ENCODE measurements around the gene DDX1.

Gene DDX1

GRCh38 chr2:15639323-15640251 lies 47.9 kb downstream of the DDX1 start:
- Histone ChIP-seq H3K9me3 (ENCODE audit: control insufficient read depth, insufficient read depth, low read length) (no peaks in the 10 kb centered on the region), H3K27me3 (ENCODE audit: control insufficient read depth, insufficient read depth, low read length) (no peaks in the 10 kb centered on the region), H3K4me3 (ENCODE audit: low read depth, low read length) (no peak overlapping the region), H3K9ac (ENCODE audit: low read depth, low read length) (no peak overlapping the region), H3K36me3 (ENCODE audit: control insufficient read depth, insufficient read depth, low read length) (no peaks in the 10 kb centered on the region), H3K4me1 (ENCODE audit: control insufficient read depth, insufficient read depth, low read length) (no peaks in the 10 kb centered on the region)

- Histone ChIP-seq H3K4me3 (ENCODE audit: low read depth, low read length) (no peak overlapping the region), H3K9me3 (ENCODE audit: control insufficient read depth, insufficient read depth, low read length) (no peaks in the 10 kb centered on the region), H3K4me1 (ENCODE audit: control insufficient read depth, insufficient read depth, low read length) (no peaks in the 10 kb centered on the region), H3K9ac (ENCODE audit: low read depth, low read length) (no peak overlapping the region), H3K27me3 (ENCODE audit: control insufficient read depth, insufficient read depth, low read length) (no peaks in the 10 kb centered on the region), H3K36me3 (ENCODE audit: control insufficient read depth, insufficient read depth, low read length) (no peaks in the 10 kb centered on the region)
Measured at GRCh38 chr2:15640261-15640711, 48.6 kb downstream of the DDX1 start.

GRCh38 chr2:15640784-15641183 lies 49.1 kb downstream of the DDX1 start:
- Histone ChIP-seq H3K4me3 (ENCODE audit: low read depth, low read length) (no peak overlapping the region), H3K36me3 (ENCODE audit: control insufficient read depth, insufficient read depth, low read length) (no peaks in the 10 kb centered on the region), H3K27me3 (ENCODE audit: control insufficient read depth, insufficient read depth, low read length) (no peaks in the 10 kb centered on the region), H3K9me3 (ENCODE audit: control insufficient read depth, insufficient read depth, low read length) (no peaks in the 10 kb centered on the region), H3K9ac (ENCODE audit: low read depth, low read length) (no peak overlapping the region), H3K4me1 (ENCODE audit: control insufficient read depth, insufficient read depth, low read length) (no peaks in the 10 kb centered on the region)

GRCh38 chr2:15641530-15641982 lies 49.9 kb downstream of the DDX1 start:
- H3K9ac ChIP-seq (ENCODE audit: low read depth, low read length): no peak overlapping the region
- H3K4me3 ChIP-seq (ENCODE audit: low read depth, low read length): no peak overlapping the region
- no peaks in the 10 kb centered on the region for H3K27me3 ChIP-seq (ENCODE audit: control insufficient read depth, insufficient read depth, low read length)
- no peaks in the 10 kb centered on the region for H3K4me1 ChIP-seq (ENCODE audit: control insufficient read depth, insufficient read depth, low read length)
- no peaks in the 10 kb centered on the region for H3K9me3 ChIP-seq (ENCODE audit: control insufficient read depth, insufficient read depth, low read length)
- no peaks in the 10 kb centered on the region for H3K36me3 ChIP-seq (ENCODE audit: control insufficient read depth, insufficient read depth, low read length)

GRCh38 chr2:15642011-15642814 lies 50.5 kb downstream of the DDX1 start:
- no peaks in the 10 kb centered on the region for H3K4me1 ChIP-seq (ENCODE audit: control insufficient read depth, insufficient read depth, low read length)
- no peak overlapping the region for H3K9ac ChIP-seq (ENCODE audit: low read depth, low read length)
- no peak overlapping the region for H3K4me3 ChIP-seq (ENCODE audit: low read depth, low read length)
- no peaks in the 10 kb centered on the region for H3K36me3 ChIP-seq (ENCODE audit: control insufficient read depth, insufficient read depth, low read length)
- H3K27me3 ChIP-seq (ENCODE audit: control insufficient read depth, insufficient read depth, low read length): no peaks in the 10 kb centered on the region
- no peaks in the 10 kb centered on the region for H3K9me3 ChIP-seq (ENCODE audit: control insufficient read depth, insufficient read depth, low read length)

- Histone ChIP-seq H3K4me1 (ENCODE audit: control insufficient read depth, insufficient read depth, low read length) (no peaks in the 10 kb centered on the region), H3K27me3 (ENCODE audit: control insufficient read depth, insufficient read depth, low read length) (no peaks in the 10 kb centered on the region), H3K9ac (ENCODE audit: low read depth, low read length) (no peak overlapping the region), H3K9me3 (ENCODE audit: control insufficient read depth, insufficient read depth, low read length) (no peaks in the 10 kb centered on the region), H3K36me3 (ENCODE audit: control insufficient read depth, insufficient read depth, low read length) (no peaks in the 10 kb centered on the region), H3K4me3 (ENCODE audit: low read depth, low read length) (no peak overlapping the region)
Measured at GRCh38 chr2:15642815-15643500, 51.3 kb downstream of the DDX1 start.

GRCh38 chr2:15643791-15644585 lies 52.3 kb downstream of the DDX1 start:
- no peaks in the 10 kb centered on the region for H3K9me3 ChIP-seq (ENCODE audit: control insufficient read depth, insufficient read depth, low read length)
- no peaks in the 10 kb centered on the region for H3K4me1 ChIP-seq (ENCODE audit: control insufficient read depth, insufficient read depth, low read length)
- no peaks in the 10 kb centered on the region for H3K36me3 ChIP-seq (ENCODE audit: control insufficient read depth, insufficient read depth, low read length)
- no peaks in the 10 kb centered on the region for H3K27me3 ChIP-seq (ENCODE audit: control insufficient read depth, insufficient read depth, low read length)
- no peak overlapping the region for H3K4me3 ChIP-seq (ENCODE audit: low read depth, low read length)
- no peak overlapping the region for H3K9ac ChIP-seq (ENCODE audit: low read depth, low read length)

- Histone ChIP-seq H3K27me3 (ENCODE audit: control insufficient read depth, insufficient read depth, low read length) (no peaks in the 10 kb centered on the region), H3K4me3 (ENCODE audit: low read depth, low read length) (no peak overlapping the region), H3K4me1 (ENCODE audit: control insufficient read depth, insufficient read depth, low read length) (no peaks in the 10 kb centered on the region), H3K36me3 (ENCODE audit: control insufficient read depth, insufficient read depth, low read length) (no peaks in the 10 kb centered on the region), H3K9me3 (ENCODE audit: control insufficient read depth, insufficient read depth, low read length) (no peaks in the 10 kb centered on the region), H3K9ac (ENCODE audit: low read depth, low read length) (no peak overlapping the region)
Measured at GRCh38 chr2:15645300-15645699, 53.6 kb downstream of the DDX1 start.

GRCh38 chr2:15645720-15646385 lies 54.2 kb downstream of the DDX1 start:
- Histone ChIP-seq H3K9me3 (ENCODE audit: control insufficient read depth, insufficient read depth, low read length) (no peaks in the 10 kb centered on the region), H3K36me3 (ENCODE audit: control insufficient read depth, insufficient read depth, low read length) (no peaks in the 10 kb centered on the region), H3K9ac (ENCODE audit: low read depth, low read length) (no peak overlapping the region), H3K27me3 (ENCODE audit: control insufficient read depth, insufficient read depth, low read length) (no peaks in the 10 kb centered on the region), H3K4me1 (ENCODE audit: control insufficient read depth, insufficient read depth, low read length) (no peaks in the 10 kb centered on the region), H3K4me3 (ENCODE audit: low read depth, low read length) (no peak overlapping the region)

GRCh38 chr2:15646661-15647060 lies 55.0 kb downstream of the DDX1 start:
- Histone ChIP-seq H3K36me3 (ENCODE audit: control insufficient read depth, insufficient read depth, low read length) (no peaks in the 10 kb centered on the region), H3K4me3 (ENCODE audit: low read depth, low read length) (no peak overlapping the region), H3K4me1 (ENCODE audit: control insufficient read depth, insufficient read depth, low read length) (no peaks in the 10 kb centered on the region), H3K27me3 (ENCODE audit: control insufficient read depth, insufficient read depth, low read length) (no peaks in the 10 kb centered on the region), H3K9me3 (ENCODE audit: control insufficient read depth, insufficient read depth, low read length) (no peaks in the 10 kb centered on the region), H3K9ac (ENCODE audit: low read depth, low read length) (no peak overlapping the region)
